KMS-11 (cell line): ENCODE measurements around the gene NSD1.

Experiments used
- H2AFZ ChIP-seq: fragments of 200-600 bp; sonication (generic); 2 replicates; pipeline ENCODE4 v1.6.1; 2016; ENCODE audit warnings: antibody characterized with exemption, mixed run types, low read depth
- H3K27ac ChIP-seq: fragments of 200-600 bp; sonication (generic); 2 replicates; pipeline ENCODE4 v1.6.1; 2016; ENCODE audit warnings: mild to moderate bottlenecking, mixed run types
- H3K27me3 ChIP-seq: fragments of 200-600 bp; sonication (generic); 2 replicates; pipeline ENCODE4 v1.6.1; 2017; ENCODE audit warnings: mild to moderate bottlenecking, low read depth, mixed run types, moderate library complexity; ENCODE audit not compliant: insufficient read depth
- H3K36me3 ChIP-seq: fragments of 200-600 bp; sonication (generic); 2 replicates; pipeline ENCODE4 v1.6.1; 2017; ENCODE audit warnings: mild to moderate bottlenecking, mixed run types; ENCODE audit not compliant: insufficient read depth
- H3K4me1 ChIP-seq: fragments of 200-600 bp; sonication (generic); 2 replicates; pipeline ENCODE4 v1.6.1; 2016; ENCODE audit warnings: mild to moderate bottlenecking, low read depth, mixed run types; ENCODE audit not compliant: poor library complexity, severe bottlenecking
- H3K4me2 ChIP-seq: fragments of 200-600 bp; sonication (generic); 2 replicates; pipeline ENCODE4 v1.7.0; 2016; ENCODE audit warnings: mild to moderate bottlenecking, mixed run types
- H3K4me3 ChIP-seq: fragments of 200-600 bp; sonication (generic); IDR thresholded peaks from 2 replicates; pipeline ENCODE4 v1.6.1; 2017; ENCODE audit warnings: low read depth, low read length, mixed read lengths; ENCODE audit not compliant: insufficient read depth
- H3K79me2 ChIP-seq: fragments of 200-600 bp; sonication (generic); 2 replicates; pipeline ENCODE4 v1.6.1; 2016; ENCODE audit warnings: low read depth, mixed run types; ENCODE audit not compliant: insufficient read depth
- H3K9ac ChIP-seq: fragments of 200-600 bp; sonication (generic); 2 replicates; pipeline ENCODE4 v1.6.1; 2016; ENCODE audit warnings: mild to moderate bottlenecking, mixed run types
- H4K20me1 ChIP-seq: fragments of 200-600 bp; sonication (generic); 2 replicates; pipeline ENCODE4 v1.6.1; 2016; ENCODE audit warnings: mild to moderate bottlenecking, mixed run types; ENCODE audit not compliant: insufficient read depth
- TF ChIP-seq, protein P1 (sequence below): fragments of 200-600 bp; sonication (generic); conservative IDR thresholded peaks from 2 replicates; pipeline ENCODE4 v1.6.1; 2017; ENCODE audit warnings: low read depth, mild to moderate bottlenecking, antibody characterized with exemption, low read length, moderate library complexity, mixed read lengths

NSD1 gene

GRCh38 chr5:177334781-177335700 is 201.5 kb downstream of the NSD1 start:
- Histone ChIP-seq H3K9ac (no peak overlapping the region), H3K4me1 (no peaks in the 10 kb centered on the region), H4K20me1 (no peaks in the 10 kb centered on the region), H3K36me3 (no peaks in the 10 kb centered on the region), H3K4me2 (no peak overlapping the region), H3K27me3 (no peaks in the 10 kb centered on the region), H3K79me2 (no peaks in the 10 kb centered on the region; the same call in 1 of the 2 replicates), H3K27ac (no peak overlapping the region), H3K4me3 (no peak overlapping the region), H2AFZ (no peak overlapping the region)
- TF ChIP-seq, protein P1, sequence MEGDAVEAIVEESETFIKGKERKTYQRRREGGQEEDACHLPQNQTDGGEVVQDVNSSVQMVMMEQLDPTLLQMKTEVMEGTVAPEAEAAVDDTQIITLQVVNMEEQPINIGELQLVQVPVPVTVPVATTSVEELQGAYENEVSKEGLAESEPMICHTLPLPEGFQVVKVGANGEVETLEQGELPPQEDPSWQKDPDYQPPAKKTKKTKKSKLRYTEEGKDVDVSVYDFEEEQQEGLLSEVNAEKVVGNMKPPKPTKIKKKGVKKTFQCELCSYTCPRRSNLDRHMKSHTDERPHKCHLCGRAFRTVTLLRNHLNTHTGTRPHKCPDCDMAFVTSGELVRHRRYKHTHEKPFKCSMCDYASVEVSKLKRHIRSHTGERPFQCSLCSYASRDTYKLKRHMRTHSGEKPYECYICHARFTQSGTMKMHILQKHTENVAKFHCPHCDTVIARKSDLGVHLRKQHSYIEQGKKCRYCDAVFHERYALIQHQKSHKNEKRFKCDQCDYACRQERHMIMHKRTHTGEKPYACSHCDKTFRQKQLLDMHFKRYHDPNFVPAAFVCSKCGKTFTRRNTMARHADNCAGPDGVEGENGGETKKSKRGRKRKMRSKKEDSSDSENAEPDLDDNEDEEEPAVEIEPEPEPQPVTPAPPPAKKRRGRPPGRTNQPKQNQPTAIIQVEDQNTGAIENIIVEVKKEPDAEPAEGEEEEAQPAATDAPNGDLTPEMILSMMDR: no peak

DNA sequence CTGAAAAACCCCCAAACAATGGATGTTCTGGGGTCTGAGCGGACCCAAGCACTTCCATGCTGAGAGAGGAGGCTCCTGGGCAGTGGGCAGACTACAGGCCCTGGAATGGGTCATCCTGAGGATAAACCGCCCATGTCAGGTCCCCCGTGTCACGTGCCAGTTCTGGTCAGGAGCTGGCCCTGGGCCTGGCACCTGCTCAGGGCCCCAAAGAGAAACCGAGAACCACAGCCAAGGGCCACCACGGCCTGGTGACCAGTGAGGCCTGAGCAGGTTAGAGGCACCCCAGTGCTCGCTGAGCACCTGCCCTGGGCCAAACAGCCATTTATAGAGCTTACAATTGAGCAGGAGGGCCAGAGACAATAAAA is 202.1 kb downstream of the NSD1 start:
- no peaks in the 10 kb centered on the region for H4K20me1 ChIP-seq
- H3K36me3 ChIP-seq: no peaks in the 10 kb centered on the region
- H3K4me1 ChIP-seq: no peaks in the 10 kb centered on the region
- H3K79me2 ChIP-seq: no peaks in the 10 kb centered on the region; the same call in 1 of the 2 replicates
- TF ChIP-seq, protein P1: no peak
- no peak overlapping the region for H3K27ac ChIP-seq
- H3K9ac ChIP-seq: no peak overlapping the region
- no peak overlapping the region for H3K4me3 ChIP-seq
- no peaks in the 10 kb centered on the region for H3K27me3 ChIP-seq
- H2AFZ ChIP-seq: no peak overlapping the region
- H3K4me2 ChIP-seq: no peak overlapping the region

DNA sequence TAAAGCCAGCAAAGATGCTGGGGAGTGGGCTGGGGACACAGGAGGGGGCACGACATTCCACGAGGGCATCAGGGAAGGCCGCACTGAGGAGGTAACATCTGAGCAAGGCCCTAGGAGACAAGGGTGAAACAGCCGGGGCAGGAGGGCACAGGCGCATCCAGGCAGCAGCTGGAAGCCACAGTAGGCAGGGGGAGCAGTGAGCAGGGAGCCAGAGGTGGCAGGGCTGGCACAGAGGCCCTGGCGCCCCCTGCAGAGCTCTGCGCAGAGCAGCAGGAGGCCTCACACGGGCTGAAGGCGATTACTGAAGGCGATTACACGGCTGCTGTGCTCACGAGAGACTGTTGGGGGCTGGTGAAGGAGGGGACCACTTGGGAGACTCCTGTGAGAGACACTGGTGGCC is 202.5 kb downstream of the NSD1 start:
- Histone ChIP-seq H3K27ac (no peak overlapping the region), H3K36me3 (no peaks in the 10 kb centered on the region), H3K4me1 (no peaks in the 10 kb centered on the region), H4K20me1 (no peaks in the 10 kb centered on the region), H2AFZ (no peak overlapping the region), H3K27me3 (no peaks in the 10 kb centered on the region), H3K4me2 (no peak overlapping the region), H3K9ac (no peak overlapping the region), H3K79me2 (no peaks in the 10 kb centered on the region; the same call in 1 of the 2 replicates), H3K4me3 (no peak overlapping the region)
- TF ChIP-seq, protein P1: peak; percentile 29; the same call in 1 of the 2 replicates

DNA sequence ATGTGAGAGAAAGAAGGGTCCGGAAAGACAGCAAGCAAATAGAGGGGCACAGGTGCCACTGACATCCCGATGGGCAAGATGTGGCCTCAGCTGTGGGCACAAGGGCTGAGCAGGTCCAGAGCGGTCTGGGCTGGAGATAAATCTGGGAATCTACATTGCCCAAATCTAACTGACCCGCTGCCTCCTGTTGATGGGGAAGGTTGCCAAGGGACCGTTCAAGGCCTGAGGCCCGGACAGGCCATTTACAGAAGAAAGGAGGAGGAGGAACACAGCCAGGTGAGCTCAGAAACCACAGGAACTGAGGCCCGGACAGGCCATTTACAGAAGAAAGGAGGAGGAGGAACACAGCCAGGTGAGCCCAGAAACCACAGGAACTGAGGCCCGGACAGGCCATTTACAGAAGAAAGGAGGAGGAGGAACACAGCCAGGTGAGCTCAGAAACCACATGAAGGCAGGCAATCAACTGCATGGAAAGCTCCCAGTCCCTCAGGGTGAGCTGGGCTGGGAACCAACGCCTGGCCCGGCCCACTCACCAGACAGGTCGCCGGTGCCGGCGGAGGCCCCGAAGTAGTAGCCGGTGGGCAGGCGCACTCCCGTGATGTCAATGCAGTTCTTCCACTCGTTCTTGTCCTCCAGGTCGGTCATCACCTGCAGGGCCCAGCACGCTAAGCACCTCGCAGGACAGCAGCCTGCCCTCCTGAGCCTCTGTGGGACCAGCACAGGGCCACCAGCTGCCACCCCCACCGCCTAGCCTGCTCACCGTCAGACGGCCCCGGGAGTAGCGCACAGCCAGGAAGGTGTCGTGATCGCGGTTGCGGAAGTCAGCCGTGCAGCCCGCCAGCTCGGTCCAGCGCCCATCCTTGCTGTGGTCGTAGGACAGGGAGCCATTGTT is 203.3 kb downstream of the NSD1 start:
- H3K4me3 ChIP-seq: no peak overlapping the region
- H2AFZ ChIP-seq: no peak overlapping the region
- TF ChIP-seq, protein P1: no peak
- H3K4me2 ChIP-seq: no peak overlapping the region
- no peaks in the 10 kb centered on the region for H3K36me3 ChIP-seq
- no peaks in the 10 kb centered on the region for H4K20me1 ChIP-seq
- no peaks in the 10 kb centered on the region; the same call in 1 of the 2 replicates for H3K79me2 ChIP-seq
- no peaks in the 10 kb centered on the region for H3K4me1 ChIP-seq
- no peak overlapping the region for H3K27ac ChIP-seq
- no peak overlapping the region for H3K9ac ChIP-seq
- no peaks in the 10 kb centered on the region for H3K27me3 ChIP-seq
